Gastrocnemius medialis (tissue), 4 donors: ENCODE measurements around the gene EXOC7.

Experiments
- POLR2A ChIP-seq, 2 donors: fragments of 450-650 bp; IDR thresholded peaks; one replicate each; pipeline ENCODE4 v1.6.1; 2017; ENCODE audit warnings: antibody characterized with exemption in 2 of 2, mild to moderate bottlenecking in 2 of 2, moderate library complexity in 2 of 2
- TF ChIP-seq, protein P1 (sequence below), 5 experiments: fragments of 450-650 bp in 3 of 5; fragments of 200-600 bp in 2 of 5; sonication (generic) in 2 of 5; IDR thresholded peaks in 4 of 5; conservative IDR thresholded peaks in 1 of 5; 1 replicate in 4 of 5; 2 replicates in 1 of 5; pipeline ENCODE4 v1.5.1; 2016 to 2019; ENCODE audit warnings: antibody characterized with exemption in 5 of 5, mild to moderate bottlenecking in 3 of 5, moderate library complexity in 3 of 5

DNA sequence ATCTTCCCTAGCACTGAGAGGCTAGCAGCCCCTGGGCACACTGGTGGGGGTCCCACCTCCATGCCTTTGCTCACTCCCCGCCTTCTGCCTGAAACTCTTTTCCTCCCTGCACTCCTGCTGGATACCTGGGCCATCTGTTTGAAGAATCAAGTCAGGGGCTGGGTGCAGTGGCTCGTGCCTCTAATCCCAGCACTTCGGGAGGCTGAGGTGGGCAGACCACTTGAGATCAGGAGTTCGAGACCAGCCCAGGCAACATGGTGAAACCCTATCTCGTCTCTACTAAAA is 21.7 kb upstream of the EXOC7 start:
- TF ChIP-seq POLR2A (IDR thresholded peaks at IDR 0.05) = no peak
- TF ChIP-seq, protein P1, sequence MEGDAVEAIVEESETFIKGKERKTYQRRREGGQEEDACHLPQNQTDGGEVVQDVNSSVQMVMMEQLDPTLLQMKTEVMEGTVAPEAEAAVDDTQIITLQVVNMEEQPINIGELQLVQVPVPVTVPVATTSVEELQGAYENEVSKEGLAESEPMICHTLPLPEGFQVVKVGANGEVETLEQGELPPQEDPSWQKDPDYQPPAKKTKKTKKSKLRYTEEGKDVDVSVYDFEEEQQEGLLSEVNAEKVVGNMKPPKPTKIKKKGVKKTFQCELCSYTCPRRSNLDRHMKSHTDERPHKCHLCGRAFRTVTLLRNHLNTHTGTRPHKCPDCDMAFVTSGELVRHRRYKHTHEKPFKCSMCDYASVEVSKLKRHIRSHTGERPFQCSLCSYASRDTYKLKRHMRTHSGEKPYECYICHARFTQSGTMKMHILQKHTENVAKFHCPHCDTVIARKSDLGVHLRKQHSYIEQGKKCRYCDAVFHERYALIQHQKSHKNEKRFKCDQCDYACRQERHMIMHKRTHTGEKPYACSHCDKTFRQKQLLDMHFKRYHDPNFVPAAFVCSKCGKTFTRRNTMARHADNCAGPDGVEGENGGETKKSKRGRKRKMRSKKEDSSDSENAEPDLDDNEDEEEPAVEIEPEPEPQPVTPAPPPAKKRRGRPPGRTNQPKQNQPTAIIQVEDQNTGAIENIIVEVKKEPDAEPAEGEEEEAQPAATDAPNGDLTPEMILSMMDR (IDR thresholded peaks at IDR 0.05 in 4 of 5, conservative IDR thresholded peaks at IDR 0.05 in 1 of 5) = no peak
